ENCODE results near the gene IL12RB1. TPM values are rescaled to one million over a fixed set of nuclear protein-coding genes. Genes with fewer than 3 reads are reported as not detected.

IL12RB1 gene
- total RNA-seq, 1 donor from 2014 or later: not detected

GRCh38 chr19:18113827-18114226 is 27.1 kb upstream of the IL12RB1 start:
- Mint-ChIP-seq H3K36me3 (no peaks in the 10 kb centered on the region), H3K27ac (peak overlapping the region; percentile 87), H3K27me3 (ENCODE audit: insufficient read depth, low read depth) (peaks cover 28% of the 10 kb centered on the region), H3K4me3 (no peak overlapping the region), H3K4me1 (peaks cover 32% of the 10 kb centered on the region), H3K9me3 (peaks cover 3% of the 10 kb centered on the region)
- no peak for TF ChIP-seq EZH2 (IDR thresholded peaks at IDR 0.05)
- no peak for TF ChIP-seq CTCF (IDR thresholded peaks at IDR 0.05)
- no peak for TF ChIP-seq EZH2phosphoT487 (IDR thresholded peaks at IDR 0.05)
- Histone ChIP-seq H3K79me2 (ENCODE audit: low read depth) (peaks cover 7% of the 10 kb centered on the region), H3K36me3 (no peaks in the 10 kb centered on the region), H4K20me1 (ENCODE audit: low read depth) (peaks cover 11% of the 10 kb centered on the region), H3K9ac (no peak overlapping the region), H3K27me3 (peaks cover 23% of the 10 kb centered on the region), H3K9me3 (ENCODE audit: low read depth) (no peaks in the 10 kb centered on the region), H3K4me2 (no peak overlapping the region), H2AFZ (replicated peaks) (no peak overlapping the region), H3K4me3 (no peak overlapping the region), H3K4me1 (peaks cover 4% of the 10 kb centered on the region), H3F3A (ENCODE audit: low read depth) (peaks cover 22% of the 10 kb centered on the region), H3K27ac (no peak overlapping the region)
- DNase-seq (ENCODE audit: low spot score): no peak

- peak overlapping the region; percentile 61 for H3K27ac Mint-ChIP-seq
These were observed 26.3 kb upstream of the IL12RB1 start for GRCh38 chr19:18112989-18113478.

GRCh38 chr19:18110609-18111232 is 24.0 kb upstream of the IL12RB1 start:
- H3K27ac Mint-ChIP-seq: no peak overlapping the region
- Histone ChIP-seq H3K4me3 (peak overlapping the region; percentile 76), H3K9ac (no peak overlapping the region), H3K9me3 (ENCODE audit: low read depth) (no peaks in the 10 kb centered on the region), H3K27me3 (peaks cover 33% of the 10 kb centered on the region), H3K4me1 (no peaks in the 10 kb centered on the region), H2AFZ (replicated peaks) (peak overlapping the region; percentile 94), H3K79me2 (ENCODE audit: low read depth) (no peaks in the 10 kb centered on the region), H3K4me2 (peak overlapping the region; percentile 97), H3F3A (ENCODE audit: low read depth) (peaks cover 27% of the 10 kb centered on the region), H3K27ac (no peak overlapping the region), H4K20me1 (ENCODE audit: low read depth) (peaks cover 6% of the 10 kb centered on the region), H3K36me3 (no peaks in the 10 kb centered on the region)
- no peaks in the 10 kb centered on the region for H3K36me3 Mint-ChIP-seq
- TF ChIP-seq CTCF (IDR thresholded peaks at IDR 0.05): no peak
- TF ChIP-seq EZH2phosphoT487 (IDR thresholded peaks at IDR 0.05): no peak
- no peak for TF ChIP-seq EZH2 (IDR thresholded peaks at IDR 0.05)
- H3K27me3 Mint-ChIP-seq (ENCODE audit: insufficient read depth, low read depth): peaks cover 29% of the 10 kb centered on the region
- peak overlapping the region; percentile 79 for H3K4me3 Mint-ChIP-seq
- peaks cover 23% of the 10 kb centered on the region for H3K4me1 Mint-ChIP-seq
- peaks cover 3% of the 10 kb centered on the region for H3K9me3 Mint-ChIP-seq
- no peak for DNase-seq (ENCODE audit: low spot score)

More at GRCh38 chr19:18112989-18113478, 26.3 kb upstream of the IL12RB1 start:
- Histone ChIP-seq H3K4me2 (no peak overlapping the region), H4K20me1 (ENCODE audit: low read depth) (peaks cover 6% of the 10 kb centered on the region), H3K27ac (no peak overlapping the region), H3K79me2 (ENCODE audit: low read depth) (no peaks in the 10 kb centered on the region), H3K9me3 (ENCODE audit: low read depth) (no peaks in the 10 kb centered on the region), H3K4me3 (no peak overlapping the region), H3K36me3 (no peaks in the 10 kb centered on the region), H3K4me1 (peaks cover 4% of the 10 kb centered on the region), H3K9ac (no peak overlapping the region), H3K27me3 (peaks cover 31% of the 10 kb centered on the region), H3F3A (ENCODE audit: low read depth) (peaks cover 27% of the 10 kb centered on the region), H2AFZ (replicated peaks) (peak overlapping the region; percentile 14)
- H3K36me3 Mint-ChIP-seq: no peaks in the 10 kb centered on the region
- no peak for TF ChIP-seq EZH2 (IDR thresholded peaks at IDR 0.05)
- TF ChIP-seq EZH2phosphoT487 (IDR thresholded peaks at IDR 0.05): no peak
- peak; percentile 83 for TF ChIP-seq CTCF (IDR thresholded peaks at IDR 0.05)
- H3K4me3 Mint-ChIP-seq: peak overlapping the region; percentile 71
- peaks cover 3% of the 10 kb centered on the region for H3K9me3 Mint-ChIP-seq
- peaks cover 31% of the 10 kb centered on the region for H3K27me3 Mint-ChIP-seq (ENCODE audit: insufficient read depth, low read depth)
- peak; percentile 92 for DNase-seq (ENCODE audit: low spot score)
- peaks cover 31% of the 10 kb centered on the region for H3K4me1 Mint-ChIP-seq
